Panc1 (cell line): Measurements from ENCODE around the gene NOLC1.

Experiments used
- CTCF ChIP-seq: fragments of 450-650 bp; IDR thresholded peaks from 2 replicates; pipeline ENCODE4 v1.5.1; 2017; ENCODE audit warnings: mild to moderate bottlenecking
- POLR2AphosphoS5 ChIP-seq: IDR thresholded peaks from 2 replicates; pipeline ENCODE4 v1.6.1; 2012; ENCODE audit warnings: mild to moderate bottlenecking, low read depth, low read length, moderate library complexity
- REST ChIP-seq, 2 experiments: IDR thresholded peaks; 2 replicates each; pipeline ENCODE4 v1.6.1; 2011 to 2012; ENCODE audit warnings: low read depth in 2 of 2, control low read depth in 1 of 2, low read length in 1 of 2, mild to moderate bottlenecking in 1 of 2, moderate library complexity in 1 of 2; ENCODE audit not compliant: insufficient read depth in 1 of 2
- SIN3A ChIP-seq: IDR thresholded peaks from 2 replicates; pipeline ENCODE4 v1.6.1; 2012; ENCODE audit warnings: low read depth, mild to moderate bottlenecking, low read length, moderate library complexity, borderline replicate concordance; ENCODE audit not compliant: insufficient read depth
- TCF7L2 ChIP-seq: IDR thresholded peaks from 2 replicates; pipeline ENCODE4 v1.6.1; 2011; ENCODE audit warnings: mild to moderate bottlenecking, low read depth, low read length, inconsistent platforms

- no peak for TF ChIP-seq CTCF
- TF ChIP-seq TCF7L2 = no peak
- no peak for TF ChIP-seq REST (IDR thresholded peaks at IDR 0.05; ENCODE audit: insufficient read depth in 1 of 2, low read depth in 2 of 2, low read length in 1 of 2)
- TF ChIP-seq POLR2AphosphoS5 = no peak
- no peak for TF ChIP-seq SIN3A
Measured at GRCh38 chr10:102141583-102142107, 10.5 kb upstream of the NOLC1 start.
